Retinal pigment epithelial cell (primary cell): Measurements from ENCODE around the gene MGAT4D.
"Not testable (repeated sequence)": the region's sequence is repeated elsewhere in the genome, so short reads cannot be mapped to it uniquely, and the experiment has no call there.

Experiments used
- DNase-seq: peaks from one replicate; pipeline ENCODE4 v3.0.0-alpha.2; 2010; ENCODE audit warnings: low read depth
- H3K4me3 ChIP-seq: 2 replicates; pipeline ENCODE4 v1.5.1; 2011; ENCODE audit warnings: mild to moderate bottlenecking, low read length, control low read depth, moderate library complexity
- TF ChIP-seq, protein P1 (sequence below): conservative IDR thresholded peaks from 2 replicates; pipeline ENCODE4 v1.5.1; 2011; ENCODE audit warnings: low read depth, low read length, control low read depth, inconsistent platforms

Gene MGAT4D

DNA sequence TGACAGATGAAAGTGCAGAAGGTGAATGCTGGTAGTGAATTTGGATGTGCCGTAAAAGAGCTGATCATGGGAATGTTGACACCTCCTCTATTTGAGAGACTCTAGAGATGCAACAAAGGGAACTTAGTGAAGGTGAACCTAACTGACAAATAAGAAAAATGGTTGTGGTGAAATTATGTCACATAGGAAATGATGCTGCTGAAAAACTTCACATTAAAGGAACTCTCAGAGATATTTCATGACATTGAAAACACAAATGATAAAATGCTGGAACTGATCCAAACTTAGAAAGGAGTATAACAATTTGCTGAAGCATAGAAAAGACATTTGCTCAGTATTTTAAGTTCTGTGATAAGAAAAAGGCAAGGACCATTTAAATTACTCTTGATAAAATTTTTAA lies 31.9 kb downstream of the MGAT4D start:
- TF ChIP-seq, protein P1, sequence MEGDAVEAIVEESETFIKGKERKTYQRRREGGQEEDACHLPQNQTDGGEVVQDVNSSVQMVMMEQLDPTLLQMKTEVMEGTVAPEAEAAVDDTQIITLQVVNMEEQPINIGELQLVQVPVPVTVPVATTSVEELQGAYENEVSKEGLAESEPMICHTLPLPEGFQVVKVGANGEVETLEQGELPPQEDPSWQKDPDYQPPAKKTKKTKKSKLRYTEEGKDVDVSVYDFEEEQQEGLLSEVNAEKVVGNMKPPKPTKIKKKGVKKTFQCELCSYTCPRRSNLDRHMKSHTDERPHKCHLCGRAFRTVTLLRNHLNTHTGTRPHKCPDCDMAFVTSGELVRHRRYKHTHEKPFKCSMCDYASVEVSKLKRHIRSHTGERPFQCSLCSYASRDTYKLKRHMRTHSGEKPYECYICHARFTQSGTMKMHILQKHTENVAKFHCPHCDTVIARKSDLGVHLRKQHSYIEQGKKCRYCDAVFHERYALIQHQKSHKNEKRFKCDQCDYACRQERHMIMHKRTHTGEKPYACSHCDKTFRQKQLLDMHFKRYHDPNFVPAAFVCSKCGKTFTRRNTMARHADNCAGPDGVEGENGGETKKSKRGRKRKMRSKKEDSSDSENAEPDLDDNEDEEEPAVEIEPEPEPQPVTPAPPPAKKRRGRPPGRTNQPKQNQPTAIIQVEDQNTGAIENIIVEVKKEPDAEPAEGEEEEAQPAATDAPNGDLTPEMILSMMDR: no peak
- H3K4me3 ChIP-seq: no peak overlapping the region
- DNase-seq: no peak

DNA sequence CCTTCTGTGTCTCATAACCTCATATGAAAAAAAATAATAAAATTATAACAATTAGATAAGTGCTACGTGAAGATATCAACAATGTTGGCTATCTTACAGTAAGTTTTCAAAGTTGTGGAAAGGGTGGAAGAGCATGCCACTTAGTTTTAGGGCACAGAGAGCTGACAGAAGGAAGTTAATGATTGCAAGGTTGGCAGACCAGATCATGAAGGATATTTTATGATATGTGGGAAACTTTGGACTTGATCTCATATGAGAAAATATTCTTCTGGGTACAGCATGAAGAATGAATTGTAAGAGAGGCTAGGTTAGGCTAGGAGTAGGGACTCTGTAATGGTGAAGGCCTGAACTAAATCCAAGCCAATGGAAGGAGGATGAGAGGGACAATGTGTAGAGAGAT lies 34.5 kb downstream of the MGAT4D start:
- no peak for DNase-seq
- no peak overlapping the region for H3K4me3 ChIP-seq
- TF ChIP-seq, protein P1: no peak

DNA sequence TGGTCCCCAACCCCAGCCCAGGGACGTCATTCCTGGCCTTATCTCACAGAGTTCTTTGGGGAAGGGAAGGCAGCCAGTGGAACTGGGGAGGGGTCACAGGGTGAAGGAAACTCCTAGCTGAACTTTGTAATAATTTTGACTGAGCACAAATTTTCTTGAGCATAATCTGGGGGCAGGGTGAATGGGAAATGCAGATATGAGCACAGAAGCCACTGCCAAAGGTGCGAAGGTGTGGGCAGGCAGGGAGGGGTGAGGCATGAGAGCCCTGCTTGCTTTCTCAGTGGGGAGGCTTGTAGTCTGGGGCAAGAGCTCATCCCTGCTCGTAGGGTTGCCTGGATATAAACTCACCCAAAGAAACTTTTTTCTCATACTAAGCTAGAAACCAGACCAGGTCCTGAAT lies 34.9 kb downstream of the MGAT4D start:
- H3K4me3 ChIP-seq: no peak overlapping the region
- TF ChIP-seq, protein P1: no peak

DNA sequence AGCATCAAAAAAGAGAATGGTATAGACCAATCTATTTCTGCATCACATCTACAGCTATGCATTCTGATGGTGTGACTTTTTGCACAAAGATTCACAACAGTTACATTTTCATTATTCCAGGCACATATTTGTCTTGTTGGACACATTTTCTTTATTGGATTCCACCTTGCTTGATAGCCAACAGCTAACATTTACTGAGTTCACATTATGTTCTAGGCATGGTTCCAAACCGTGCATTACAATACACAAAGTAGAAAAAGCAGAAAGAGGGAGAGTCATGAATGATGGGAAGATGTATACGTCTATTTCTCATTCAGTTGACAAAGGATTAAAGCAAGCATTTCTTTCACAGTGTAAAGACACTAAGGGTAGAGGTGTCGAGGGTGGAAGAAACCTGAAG lies 47.7 kb downstream of the MGAT4D start:
- DNase-seq: no peak
- TF ChIP-seq, protein P1: no peak
- no peak overlapping the region for H3K4me3 ChIP-seq

More for the DNA sequence above, 34.9 kb downstream of the MGAT4D start:
- DNase-seq: no peak

DNA sequence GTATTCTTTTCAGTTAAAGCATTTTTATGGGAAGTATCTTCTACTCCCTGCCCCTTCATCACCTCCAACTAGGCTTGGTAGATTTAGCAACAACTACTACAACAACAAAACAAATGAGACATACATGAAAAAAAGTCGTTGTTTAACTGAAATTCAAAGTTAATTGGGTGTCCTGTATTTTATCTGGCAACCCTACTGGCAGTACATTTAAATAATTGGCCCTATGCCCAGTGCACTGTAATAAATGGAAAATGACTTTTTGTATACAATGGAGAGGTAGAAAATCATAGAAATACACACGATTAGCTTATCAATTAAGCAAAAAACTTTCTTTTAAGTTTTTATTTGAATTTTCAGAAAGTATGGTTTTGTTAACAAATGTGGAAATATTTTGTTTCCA lies 49.3 kb downstream of the MGAT4D start:
- no peak for DNase-seq
- TF ChIP-seq, protein P1: no peak
- H3K4me3 ChIP-seq: no peak overlapping the region

DNA sequence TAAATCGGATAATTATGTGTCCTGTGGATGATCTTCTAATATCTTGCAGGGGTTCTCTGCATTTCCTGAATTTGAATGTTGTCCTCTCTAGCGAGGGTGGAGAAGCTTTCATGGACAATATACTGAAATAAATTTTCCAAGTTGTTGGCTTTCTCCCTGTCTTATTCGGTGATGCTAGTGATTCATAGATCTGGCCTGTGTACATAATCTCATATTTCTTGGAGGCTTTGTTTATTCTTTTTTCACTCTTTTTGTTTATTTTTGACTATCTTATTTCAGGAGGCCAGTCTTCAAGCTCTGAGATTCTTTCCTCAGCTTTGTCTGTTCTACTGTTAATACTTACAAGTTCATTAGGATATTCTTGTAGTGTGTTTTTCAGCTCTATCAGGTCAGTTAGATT lies 49.9 kb downstream of the MGAT4D start:
- TF ChIP-seq, protein P1: no peak
- no peak for DNase-seq
- no peak overlapping the region for H3K4me3 ChIP-seq

DNA sequence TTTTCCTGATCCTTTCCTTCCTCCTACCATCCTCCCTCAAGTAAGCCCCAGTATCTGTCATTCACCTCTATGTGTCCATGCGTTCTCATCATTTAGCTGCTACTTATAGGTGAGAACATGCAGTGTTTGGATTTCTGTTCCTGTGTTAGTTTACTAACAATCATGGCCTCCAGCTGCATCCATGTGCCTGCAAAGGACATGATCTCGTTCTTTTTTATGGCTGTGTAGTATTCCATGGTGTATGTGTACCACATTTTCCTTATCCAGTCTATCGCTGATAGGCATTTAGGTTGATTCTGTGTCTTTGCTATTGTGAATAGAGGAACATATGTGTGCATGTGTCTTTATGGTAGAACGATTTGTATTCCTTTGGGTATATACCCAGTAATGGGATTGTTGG lies 53.7 kb downstream of the MGAT4D start:
- H3K4me3 ChIP-seq, DNase-seq: not testable (repeated sequence)

DNA sequence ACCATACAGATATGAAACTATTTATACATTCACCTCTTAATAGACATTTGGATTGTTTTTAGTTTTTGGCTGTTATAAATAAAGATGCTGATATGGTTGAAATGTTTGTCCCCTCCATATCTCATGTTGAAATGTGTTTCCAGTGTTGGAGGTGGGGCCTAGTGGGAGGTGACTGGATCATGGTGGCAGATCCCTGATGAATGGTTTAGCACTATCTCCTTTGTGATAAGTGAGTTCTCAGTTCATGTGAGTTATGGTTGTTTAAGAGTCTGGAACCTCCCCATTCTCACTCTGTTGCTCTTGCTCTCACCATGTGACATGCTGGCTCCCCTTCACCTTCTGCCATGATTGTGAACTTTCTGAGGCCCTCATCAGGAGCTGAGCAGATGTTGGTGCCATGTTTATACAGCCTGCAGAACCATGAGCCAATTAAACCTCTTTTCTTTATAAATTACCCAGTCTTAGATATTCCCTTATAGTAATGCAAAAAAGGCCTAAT lies 58.4 kb downstream of the MGAT4D start:
- H3K4me3 ChIP-seq: no peak overlapping the region
- TF ChIP-seq, protein P1: no peak
- no peak for DNase-seq
